NT2/D1 (cell line): ENCODE data around the gene GEN1.

Experiments used
- YY1 ChIP-seq: IDR thresholded peaks from 2 replicates; pipeline ENCODE4 v1.6.1; 2011; ENCODE audit not compliant: insufficient read length, insufficient read depth
- ZNF274 ChIP-seq: IDR thresholded peaks from 2 replicates; pipeline ENCODE4 v1.6.1; 2011; ENCODE audit warnings: mild to moderate bottlenecking, low read depth, low read length

GRCh38 chr2:17798338-17798737 is 44.4 kb downstream of the GEN1 start:
- no peak for TF ChIP-seq ZNF274
- no peak for TF ChIP-seq YY1
